HCT116 (cell line): ENCODE measurements around the gene MAP2K5. TPM values are rescaled to one million over a fixed set of nuclear protein-coding genes. Genes with fewer than 3 reads are reported as not detected.
A peak's percentile ranks its signal among the peaks of the same experiment; 100 is the strongest.

ENCODE experiments used
- ATAC-seq: fragments of 200-7000 bp; cut with Tn5 transposase; 2 replicates; pipeline ENCODE4 v1.9.1; 2020; ENCODE audit warnings: mild to moderate bottlenecking, moderate library complexity
- BruUV-seq: library from RNA; stranded (reverse); fragments of 400-500 nt; replicated peaks from 2 replicates; lab custom pipeline; 2021; lab: Mats Ljungman, UMichigan
- CTCF ChIA-PET: fragments of 300-600 bp; sonication (Branson Sonifier 250); formaldehyde crosslinking; loops from one replicate; lab custom pipeline; 2021; ENCODE audit warnings: antibody characterized with exemption; lab: Charles Lee
- POLR2A ChIA-PET: fragments of 300-600, 350-600 bp; sonication (Branson Sonifier 250); formaldehyde crosslinking; loops from one replicate; lab custom pipeline; 2021; ENCODE audit warnings: antibody characterized with exemption; lab: Charles Lee
- RAD21 ChIA-PET, 2 experiments: fragments of 300-600 bp; sonication (Branson Sonifier 250); formaldehyde crosslinking; loops; one replicate each; lab custom pipeline; 2023; ENCODE audit warnings: low total read pairs in 2 of 2; ENCODE audit not compliant: uncharacterized antibody in 2 of 2, unreplicated experiment in 2 of 2, low non-redundant PET in 1 of 2; lab: Charles Lee
- DNase-seq: peaks from one replicate; pipeline ENCODE4 v3.0.0-alpha.2; 2010; ENCODE audit warnings: low read depth, low spot score
- H2AFZ ChIP-seq: fragments of 200-600 bp; shearing (Covaris generic), sonication (generic); 2 replicates; pipeline ENCODE4 v1.6.1; 2017; ENCODE audit warnings: low read depth, mixed run types, mixed read lengths, antibody characterized with exemption, low read length; ENCODE audit not compliant: poor library complexity, severe bottlenecking
- H3K27ac ChIP-seq: 2 replicates; pipeline ENCODE4 v1.5.1; 2012; ENCODE audit warnings: low read depth, low read length
- H3K27me3 ChIP-seq: fragments of 200-600 bp; sonication (generic); 2 replicates; pipeline ENCODE4 v1.6.1; 2016; ENCODE audit warnings: mixed run types, low read length, mixed read lengths; ENCODE audit not compliant: insufficient read depth
- H3K36me3 ChIP-seq, 2 experiments: fragments of 200-500 bp in 1 of 2; fragments of 200-600 bp in 1 of 2; sonication (Bioruptor generic) in 1 of 2; sonication (generic) in 1 of 2; 2 replicates each; pipeline versions ENCODE4 v1.5.1 to v1.6.1; 2014 to 2016; ENCODE audit warnings: low read length in 2 of 2, inconsistent platforms in 1 of 2, mixed read lengths in 1 of 2, mixed run types in 1 of 2; ENCODE audit not compliant: insufficient read depth in 2 of 2, control insufficient read depth in 1 of 2
- H3K4me1 ChIP-seq, 2 experiments: fragments of 200-600 bp in 1 of 2; sonication (generic) in 1 of 2; 2 replicates each; pipeline versions ENCODE4 v1.5.1 to v1.6.1; 2012 to 2017; ENCODE audit warnings: low read length in 2 of 2, inconsistent platforms in 1 of 2, mild to moderate bottlenecking in 1 of 2, mixed read lengths in 1 of 2, mixed run types in 1 of 2, moderate library complexity in 1 of 2; ENCODE audit not compliant: insufficient read depth in 2 of 2, control insufficient read depth in 1 of 2
- H3K4me2 ChIP-seq: fragments of 200-600 bp; sonication (generic); 2 replicates; pipeline ENCODE4 v1.6.1; 2017; ENCODE audit warnings: mixed run types, low read length, mixed read lengths
- H3K4me3 ChIP-seq, 2 experiments: fragments of 200-600 bp in 1 of 2; sonication (generic) in 1 of 2; replicated peaks in 1 of 2; 2 replicates each; pipeline ENCODE4 v1.5.1; 2011 to 2016; ENCODE audit warnings: low read length in 2 of 2, control low read depth in 1 of 2, low read depth in 1 of 2, mild to moderate bottlenecking in 1 of 2, mixed read lengths in 1 of 2, mixed run types in 1 of 2
- H3K79me2 ChIP-seq: fragments of 200-600 bp; sonication (generic); 2 replicates; pipeline ENCODE4 v1.6.1; 2017; ENCODE audit warnings: mild to moderate bottlenecking, mixed run types, low read length, moderate library complexity, mixed read lengths; ENCODE audit not compliant: insufficient read depth
- H3K9ac ChIP-seq: fragments of 200-600 bp; sonication (generic); 2 replicates; pipeline ENCODE4 v1.6.1; 2016; ENCODE audit warnings: low read length, mixed read lengths
- H3K9me2 ChIP-seq: fragments of 200-600 bp; sonication (generic), shearing (Covaris generic); 2 replicates; pipeline ENCODE4 v1.6.1; 2017; ENCODE audit warnings: mixed run types, mild to moderate bottlenecking, moderate library complexity; ENCODE audit not compliant: insufficient read depth
- H3K9me3 ChIP-seq, 2 experiments: fragments of 200-500 bp in 1 of 2; fragments of 200-600 bp in 1 of 2; sonication (Bioruptor generic) in 1 of 2; sonication (generic) in 1 of 2; 2 replicates each; pipeline ENCODE4 v1.6.1; 2014 to 2017; ENCODE audit warnings: low read length in 2 of 2, mixed read lengths in 2 of 2, inconsistent platforms in 1 of 2, low read depth in 1 of 2, mild to moderate bottlenecking in 1 of 2, mixed run types in 1 of 2, moderate library complexity in 1 of 2; ENCODE audit not compliant: control insufficient read depth in 1 of 2, insufficient read depth in 1 of 2
- H4K20me1 ChIP-seq: fragments of 200-600 bp; sonication (generic), shearing (Covaris generic); 2 replicates; pipeline ENCODE4 v1.6.1; 2017; ENCODE audit warnings: mixed run types, mild to moderate bottlenecking, moderate library complexity; ENCODE audit not compliant: insufficient read depth
- CEBPB ChIP-seq: IDR thresholded peaks from 2 replicates; pipeline ENCODE4 v1.6.1; 2012; ENCODE audit warnings: low read depth
- CTCF ChIP-seq, 3 experiments: fragments of 200-600 bp in 1 of 3; sonication (generic) in 1 of 3; IDR thresholded peaks in 2 of 3; conservative IDR thresholded peaks in 1 of 3; 2 replicates each; pipeline ENCODE4 v1.5.1; 2012 to 2017; ENCODE audit warnings: low read depth in 2 of 3, low read length in 2 of 3, antibody characterized with exemption in 1 of 3, borderline replicate concordance in 1 of 3, control low read depth in 1 of 3, mild to moderate bottlenecking in 1 of 3, mixed read lengths in 1 of 3, mixed run types in 1 of 3, moderate library complexity in 1 of 3; ENCODE audit not compliant: insufficient read depth in 1 of 3
- EGR1 ChIP-seq: IDR thresholded peaks from 2 replicates; pipeline ENCODE4 v1.6.1; 2012; ENCODE audit warnings: low read depth
- ELF1 ChIP-seq: IDR thresholded peaks from 2 replicates; pipeline ENCODE4 v1.6.1; 2012; ENCODE audit warnings: low read depth, borderline replicate concordance
- EZH2 ChIP-seq: fragments of 200-600 bp; sonication (generic); IDR thresholded peaks from 2 replicates; pipeline ENCODE4 v1.6.1; 2017; ENCODE audit warnings: antibody characterized with exemption, mixed run types
- JUND ChIP-seq: IDR thresholded peaks from 2 replicates; pipeline ENCODE4 v1.6.1; 2012
- POLR2AphosphoS5 ChIP-seq: IDR thresholded peaks from 2 replicates; pipeline ENCODE4 v1.6.1; 2011; ENCODE audit warnings: mild to moderate bottlenecking, low read depth, low read length, moderate library complexity
- REST ChIP-seq: IDR thresholded peaks from 2 replicates; pipeline ENCODE4 v1.6.1; 2012; ENCODE audit warnings: low read depth
- SRF ChIP-seq: IDR thresholded peaks from 2 replicates; pipeline ENCODE4 v1.6.1; 2012; ENCODE audit warnings: low read depth
- intact Hi-C: fragments of 100-400 bp; cut with micrococcal nuclease; formaldehyde crosslinking; loops from 2 replicates; pipeline ENCODE4 v1.10.0; 2022
- total RNA-seq: library from RNA; stranded (reverse); gene quantifications from one replicate; pipeline ENCODE4 v1.2.1, GENCODE V29; 2021; ENCODE audit not compliant: unreplicated experiment

MAP2K5 gene
- total RNA-seq, 1 experiment from 2014 or later = 15.6 TPM

GRCh38 chr15:67820992-67821783, 278.7 kb downstream of the MAP2K5 start:
- no peaks in the 10 kb centered on the region for H3K36me3 ChIP-seq
- H3K9ac ChIP-seq = no peak overlapping the region
- ChIA-PET POLR2A (no interaction called here), RAD21 (no interaction called here), CTCF (no interaction called here)
- H2AFZ ChIP-seq = no peak overlapping the region
- H3K4me2 ChIP-seq = no peak overlapping the region
- no peaks in the 10 kb centered on the region for H3K27me3 ChIP-seq
- no peak overlapping the region for H3K4me3 ChIP-seq
- no TSS peak for BruUV-seq
- intact Hi-C loops = no loop called here
- H3K4me1 ChIP-seq = no peaks in the 10 kb centered on the region
- H3K9me3 ChIP-seq = no peaks in the 10 kb centered on the region
- no peaks in the 10 kb centered on the region for H4K20me1 ChIP-seq
- no peaks in the 10 kb centered on the region for H3K9me2 ChIP-seq
- H3K79me2 ChIP-seq = no peaks in the 10 kb centered on the region
- DNase-seq (no peak), ATAC-seq (no peak)
- no peak overlapping the region for H3K27ac ChIP-seq
- no peak for TF ChIP-seq JUND
- TF ChIP-seq REST = peak; percentile 53

GRCh38 chr15:67821784-67822440, 279.4 kb downstream of the MAP2K5 start:
- no peaks in the 10 kb centered on the region for H3K36me3 ChIP-seq
- H3K9me3 ChIP-seq = no peaks in the 10 kb centered on the region
- BruUV-seq = no TSS peak
- no peaks in the 10 kb centered on the region for H3K79me2 ChIP-seq
- intact Hi-C loops = no loop called here
- H3K4me1 ChIP-seq = no peaks in the 10 kb centered on the region
- RAD21 ChIA-PET = no interaction called here
- no peaks in the 10 kb centered on the region for H4K20me1 ChIP-seq
- no peak overlapping the region for H2AFZ ChIP-seq
- H3K4me3 ChIP-seq = no peak overlapping the region
- H3K9ac ChIP-seq = no peak overlapping the region
- POLR2A ChIA-PET = no interaction called here
- DNase-seq = no peak
- no peak overlapping the region for H3K27ac ChIP-seq
- ATAC-seq = no peak
- no peak overlapping the region for H3K4me2 ChIP-seq
- no peak for TF ChIP-seq POLR2AphosphoS5
- no peak for TF ChIP-seq EZH2
- no peak for TF ChIP-seq CEBPB
- no peak for TF ChIP-seq SRF
- no peak for TF ChIP-seq CTCF (IDR thresholded peaks at IDR 0.05 in 2 of 3, conservative IDR thresholded peaks at IDR 0.05 in 1 of 3; ENCODE audit: borderline replicate concordance in 1 of 3, insufficient read depth in 1 of 3, low read depth in 2 of 3, low read length in 2 of 3)
- TF ChIP-seq EGR1 = no peak
- TF ChIP-seq ELF1 = no peak
- TF ChIP-seq JUND = no peak
- TF ChIP-seq, all 23 proteins: peak for 0
- no peaks in the 10 kb centered on the region for H3K9me2 ChIP-seq
- CTCF ChIA-PET = no interaction called here
- H3K27me3 ChIP-seq = no peaks in the 10 kb centered on the region
